Right lobe of liver (tissue), 4 donors: ENCODE results near the gene ITGAD.

Source experiments
- CTCF ChIP-seq, 4 donors: fragments of 200-600 bp in 3 of 4; fragments of 450-650 bp in 1 of 4; IDR thresholded peaks; one replicate each; pipeline versions ENCODE4 v1.5.1 to v1.8.0; 2016 to 2022; ENCODE audit warnings: antibody characterized with exemption in 4 of 4, mild to moderate bottlenecking in 2 of 4
- POLR2A ChIP-seq: fragments of 450-650 bp; IDR thresholded peaks from one replicate; pipeline ENCODE4 v1.6.1; 2017; ENCODE audit warnings: antibody characterized with exemption, mild to moderate bottlenecking
- donor health status: DM: no; HTN: no; CAD: no.
- donor health status: DM: no; HTN: no; CAD: no.
- donor health status: DM: no; HTN: yes; CAD: no.

- TF ChIP-seq CTCF (IDR thresholded peaks at IDR 0.05): no peak
- TF ChIP-seq POLR2A: no peak
These were observed 74.7 kb downstream of the ITGAD start for GRCh38 chr16:31467858-31468257.
